Measurements from ENCODE around the gene SPATA22. TPM values are rescaled to one million over a fixed set of nuclear protein-coding genes. Genes with fewer than 3 reads are reported as not detected.
"Not testable (repeated sequence)": the region's sequence is repeated elsewhere in the genome, so short reads cannot be mapped to it uniquely, and the experiment has no call there.

Gene SPATA22
- total RNA-seq, 4 donors from 2014 or later, result not detected

DNA sequence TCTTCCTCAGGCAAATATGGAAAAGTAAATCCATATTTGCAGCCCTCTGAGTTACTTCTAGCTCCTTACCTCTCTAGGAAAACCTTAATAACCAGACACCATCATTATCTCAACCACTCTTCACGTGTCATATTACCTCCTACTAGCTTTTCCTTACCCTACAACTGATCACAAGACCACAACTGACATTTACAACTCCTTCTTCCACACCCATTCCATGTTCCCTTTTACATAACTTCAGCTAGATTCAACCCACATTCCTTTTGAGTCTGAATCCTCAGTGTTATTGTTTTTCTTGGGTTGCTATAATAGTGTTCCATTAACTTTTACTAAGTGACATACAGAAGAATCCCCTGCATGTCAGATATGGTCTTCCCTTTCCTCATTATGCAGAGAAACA lies 33.3 kb downstream of the SPATA22 start:
- Histone ChIP-seq H3K9me3 (no peaks in the 10 kb centered on the region), H3K36me3 (no peaks in the 10 kb centered on the region), H3K4me1 (no peaks in the 10 kb centered on the region), H3K4me3 (no peak overlapping the region), H3K27me3 (peaks cover 3% of the 10 kb centered on the region), H3K27ac (no peak overlapping the region)
- no peak for DNase-seq (ENCODE audit: low spot score in 2 of 2)
- TF ChIP-seq CTCF (IDR thresholded peaks at IDR 0.05), result no peak
- no peak for TF ChIP-seq POLR2AphosphoS5 (IDR thresholded peaks at IDR 0.05)
- no peak for TF ChIP-seq POLR2A (IDR thresholded peaks at IDR 0.05)
- no peak for TF ChIP-seq EP300 (IDR thresholded peaks at IDR 0.05)
- 62% methylated on average over 1 of the region's 1 CpG for WGBS

DNA sequence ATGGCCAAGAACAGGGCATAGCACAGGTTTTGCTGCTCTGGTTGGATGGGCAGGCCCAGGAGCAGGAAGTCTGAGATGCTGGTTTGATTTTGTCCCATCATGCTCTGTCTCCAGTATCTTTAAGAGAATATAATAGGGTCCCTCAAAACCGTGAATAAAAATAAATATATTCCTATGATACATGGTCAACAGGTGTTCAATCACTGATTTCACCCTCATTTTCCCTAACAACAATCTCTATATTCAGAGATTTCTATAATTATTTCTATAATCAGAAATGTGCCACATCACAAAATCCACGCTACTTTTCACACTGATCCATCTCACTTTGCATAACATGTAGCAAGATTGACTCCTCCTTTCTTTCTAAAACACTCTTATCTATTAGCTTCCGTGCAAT lies 37.9 kb downstream of the SPATA22 start, which contains the start of gene OR1E2:
Gene OR1E2 (minus strand): TSS at position 101 of the 400 bp plus-strand sequence. CDS start 0 bp downstream, at position 101.
- no peak for TF ChIP-seq POLR2A (IDR thresholded peaks at IDR 0.05)
- no peak for TF ChIP-seq POLR2AphosphoS5 (IDR thresholded peaks at IDR 0.05)
- TF ChIP-seq EP300 (IDR thresholded peaks at IDR 0.05), result no peak
- TF ChIP-seq CTCF (IDR thresholded peaks at IDR 0.05), result no peak
- Histone ChIP-seq H3K4me1 (no peaks in the 10 kb centered on the region), H3K4me3 (no peak within 1 kb of the TSS), H3K27ac (no peak within 1 kb of the TSS), H3K27me3 (no peaks in the 10 kb centered on the region), H3K9me3 (no peaks in the 10 kb centered on the region), H3K36me3 (no peaks in the 10 kb centered on the region)
- DNase-seq (ENCODE audit: low spot score in 2 of 2), result no peak
- 73% methylated on average over 3 of the region's 3 CpGs for WGBS

DNA sequence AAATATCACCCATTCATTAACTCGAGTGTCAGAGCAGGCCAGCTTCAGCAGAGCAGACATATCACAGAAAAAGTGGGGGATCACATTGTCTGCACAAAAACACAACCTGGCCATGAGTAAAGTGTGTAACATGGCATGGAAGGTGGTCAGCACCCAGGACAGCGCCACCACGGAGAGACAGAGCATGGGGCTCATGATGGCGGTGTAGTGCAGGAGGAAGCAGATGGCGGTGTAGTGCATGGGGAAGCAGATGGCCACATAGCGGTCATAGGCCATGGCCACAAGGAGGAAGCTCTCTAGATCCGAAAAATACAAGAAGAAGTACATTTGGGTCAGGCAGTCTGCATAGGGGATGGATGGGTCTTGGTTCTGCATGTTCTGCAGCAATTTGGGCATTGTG lies 38.4 kb downstream of the SPATA22 start:
- 36% methylated on average over 7 of the region's 7 CpGs for WGBS
- H3K36me3 ChIP-seq; H3K27me3 ChIP-seq; H3K4me3 ChIP-seq; H3K27ac ChIP-seq; DNase-seq (ENCODE audit: low spot score in 2 of 2); H3K9me3 ChIP-seq; H3K4me1 ChIP-seq: not testable (repeated sequence)

GRCh38 chr17:3418222-3418621 lies 53.4 kb downstream of the SPATA22 start:
- TF ChIP-seq CTCF (IDR thresholded peaks at IDR 0.05), result no peak
- TF ChIP-seq POLR2A (IDR thresholded peaks at IDR 0.05), result no peak
- no peak for TF ChIP-seq POLR2AphosphoS5 (IDR thresholded peaks at IDR 0.05)
- TF ChIP-seq EP300 (IDR thresholded peaks at IDR 0.05), result no peak
- Histone ChIP-seq H3K27ac (no peak overlapping the region), H3K9me3 (no peaks in the 10 kb centered on the region), H3K4me1 (no peaks in the 10 kb centered on the region), H3K27me3 (peaks cover 6% of the 10 kb centered on the region), H3K36me3 (no peaks in the 10 kb centered on the region), H3K4me3 (no peak overlapping the region)
- DNase-seq (ENCODE audit: low spot score in 2 of 2), result no peak
- WGBS, result 82% methylated on average over 2 of the region's 2 CpGs

DNA sequence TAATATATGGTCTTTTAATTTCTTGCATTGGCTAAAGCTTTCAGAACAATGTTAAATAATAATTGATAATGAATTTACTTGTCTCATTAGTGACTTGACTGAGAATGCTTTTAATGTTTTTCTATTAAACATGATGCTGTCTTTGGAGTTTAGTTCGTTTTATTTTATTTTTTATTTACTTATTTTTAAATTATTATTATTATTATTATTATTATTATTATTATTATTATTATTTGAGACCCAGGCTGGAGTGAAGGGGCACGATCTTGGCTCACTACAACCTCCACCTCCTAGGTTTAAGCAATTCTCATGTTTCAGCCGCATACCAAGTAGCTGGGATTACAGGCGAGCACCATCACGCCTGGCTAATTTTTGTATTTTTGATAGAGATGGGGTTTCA lies 56.0 kb downstream of the SPATA22 start:
- Histone ChIP-seq H3K4me3 (no peak overlapping the region), H3K27me3 (peaks cover 6% of the 10 kb centered on the region), H3K36me3 (no peaks in the 10 kb centered on the region), H3K9me3 (no peaks in the 10 kb centered on the region), H3K27ac (no peak overlapping the region), H3K4me1 (no peaks in the 10 kb centered on the region)
- no peak for DNase-seq (ENCODE audit: low spot score in 2 of 2)
- 79% methylated on average over 5 of the region's 5 CpGs for WGBS
- TF ChIP-seq POLR2AphosphoS5 (IDR thresholded peaks at IDR 0.05) (no peak), CTCF (IDR thresholded peaks at IDR 0.05) (no peak), EP300 (IDR thresholded peaks at IDR 0.05) (no peak), POLR2A (IDR thresholded peaks at IDR 0.05) (no peak)

DNA sequence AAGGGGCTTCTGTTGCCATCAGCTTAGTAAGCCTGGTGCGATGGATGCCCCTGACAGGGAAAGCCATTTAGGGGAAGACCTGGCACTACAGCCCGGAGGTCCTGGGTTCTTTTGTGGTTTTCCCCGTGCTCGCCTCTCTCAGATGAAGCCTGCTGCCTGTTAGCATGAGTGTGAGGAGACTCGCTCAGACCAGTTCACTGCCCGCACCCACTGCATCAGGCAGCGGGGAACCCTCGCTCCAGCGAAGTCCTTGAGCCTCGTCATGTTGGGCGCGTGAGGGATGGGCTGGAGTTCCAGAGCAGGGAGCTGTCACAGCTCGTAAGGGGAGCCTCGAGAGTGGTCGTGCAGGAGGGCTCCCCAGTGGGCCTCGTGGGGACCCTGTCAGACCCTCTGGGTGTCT lies 59.4 kb downstream of the SPATA22 start:
- H3K4me1 ChIP-seq; H3K36me3 ChIP-seq; H3K9me3 ChIP-seq; DNase-seq (ENCODE audit: low spot score in 2 of 2); H3K27ac ChIP-seq; H3K27me3 ChIP-seq; H3K4me3 ChIP-seq: not testable (repeated sequence)
- WGBS, result no CpG with 5 or more reads among the region's 16 CpGs
